ENCODE data around the gene SCLY.
"Not testable (repeated sequence)": the region's sequence is repeated elsewhere in the genome, so short reads cannot be mapped to it uniquely, and the experiment has no call there.

SCLY gene

GRCh38 chr2:238060542-238061314 lies at the start of gene SCLY:
TSS of gene SCLY (plus strand) at chr2:238061001. CDS start at chr2:238061055, 54 bp downstream.
- peak; percentile 82 to 97 for DNase-seq

- DNase-seq, result no peak
These were observed 47.0 kb upstream of the SCLY start for GRCh38 chr2:238013806-238014205.

- no peak for DNase-seq
These were observed 45.1 kb upstream of the SCLY start for GRCh38 chr2:238015705-238016104.

- DNase-seq, result no peak
These were observed 44.3 kb upstream of the SCLY start for GRCh38 chr2:238016526-238016925.

- peak in 1 of 2 experiments; percentile 43 for DNase-seq
These were observed 40.8 kb upstream of the SCLY start for GRCh38 chr2:238019962-238020361.

GRCh38 chr2:238020816-238021215 lies 40.0 kb upstream of the SCLY start:
- no peak for DNase-seq

GRCh38 chr2:238021327-238021726 lies 39.5 kb upstream of the SCLY start:
- no peak for DNase-seq

- no peak for DNase-seq
These were observed 38.1 kb upstream of the SCLY start for GRCh38 chr2:238022594-238023157.

GRCh38 chr2:238023608-238024007 lies 37.2 kb upstream of the SCLY start:
- DNase-seq, result no peak

- DNase-seq, result no peak
These were observed 35.8 kb upstream of the SCLY start for GRCh38 chr2:238024986-238025385.

- no peak for DNase-seq
These were observed 35.0 kb upstream of the SCLY start for GRCh38 chr2:238025741-238026360.

- DNase-seq, result no peak
These were observed 33.7 kb upstream of the SCLY start for GRCh38 chr2:238027058-238027457.

GRCh38 chr2:238027591-238028415 lies 33.0 kb upstream of the SCLY start:
- no peak for DNase-seq

- no peak for DNase-seq
These were observed 30.9 kb upstream of the SCLY start for GRCh38 chr2:238029853-238030252.

GRCh38 chr2:238030422-238031155 lies 30.2 kb upstream of the SCLY start:
- no peak for DNase-seq

GRCh38 chr2:238031751-238032150 lies 29.1 kb upstream of the SCLY start:
- no peak for DNase-seq

GRCh38 chr2:238032755-238033337 lies 28.0 kb upstream of the SCLY start:
- DNase-seq, result no peak

- not testable (repeated sequence) for DNase-seq
These were observed 26.8 kb upstream of the SCLY start for GRCh38 chr2:238033991-238034390.

- no peak for DNase-seq
These were observed 22.6 kb upstream of the SCLY start for GRCh38 chr2:238038203-238038602.

- no peak for DNase-seq
These were observed 21.6 kb upstream of the SCLY start for GRCh38 chr2:238039151-238039550.

GRCh38 chr2:238039985-238040384 lies 20.8 kb upstream of the SCLY start:
- no peak for DNase-seq

- DNase-seq, result no peak
These were observed 19.9 kb upstream of the SCLY start for GRCh38 chr2:238040918-238041317.
